Sciatic nerve (tissue), 2 donors: ENCODE measurements around the gene CNTNAP3B. TPM values are rescaled to one million over a fixed set of nuclear protein-coding genes. Genes with fewer than 3 reads are reported as not detected.
"Not testable (repeated sequence)": the region's sequence is repeated elsewhere in the genome, so short reads cannot be mapped to it uniquely, and the experiment has no call there.

Experiments
- ATAC-seq: fragments of 200-7000 bp; cut with Tn5 transposase; one replicate; pipeline ENCODE4 v1.9.1; 2020; ENCODE audit warnings: mild to moderate bottlenecking, moderate library complexity
- DNase-seq: peaks from one replicate; pipeline ENCODE4 v3.0.0-alpha.2; 2020; ENCODE audit warnings: low spot score
- intact Hi-C: fragments of 100-400 bp; cut with DNase I; formaldehyde crosslinking; loops from one replicate; pipeline ENCODE4 v1.14.2; 2022
- total RNA-seq: library from RNA; stranded (reverse); fragmentation: NEBNext Ultra II Directional; extraction: Animal tissue kit (Norgen Biotek cat#: 25700); gene quantifications from one replicate; pipeline ENCODE4 v1.2.1, GENCODE V29; 2021
- donor health status: DM: no; HTN: no; CAD: no.
- donor health status: DM: no; HTN: no; CAD: no.

Gene CNTNAP3B
- total RNA-seq, 1 donor from 2014 or later = 20.4 TPM

DNA sequence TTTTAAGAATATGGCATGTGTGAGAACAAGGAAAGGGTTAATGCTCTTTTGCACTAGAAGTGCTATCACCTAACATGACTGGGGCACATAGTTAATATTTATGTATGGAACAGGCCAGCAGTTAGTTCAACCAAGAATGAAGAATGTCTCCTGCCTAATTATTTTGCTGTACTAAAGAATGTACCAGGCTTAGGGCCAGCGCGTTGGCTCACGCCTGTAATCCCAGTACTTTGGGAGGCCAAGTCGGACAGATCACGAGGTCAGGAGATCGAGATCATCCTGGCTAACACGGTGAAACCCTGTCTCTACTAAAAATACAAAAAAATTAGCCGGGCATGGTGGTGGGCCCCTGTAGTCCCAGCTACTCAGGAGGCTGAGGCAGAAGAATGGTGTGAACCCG, 114.9 kb downstream of the CNTNAP3B start:
- DNase-seq, intact Hi-C loops, ATAC-seq: not testable (repeated sequence)

DNA sequence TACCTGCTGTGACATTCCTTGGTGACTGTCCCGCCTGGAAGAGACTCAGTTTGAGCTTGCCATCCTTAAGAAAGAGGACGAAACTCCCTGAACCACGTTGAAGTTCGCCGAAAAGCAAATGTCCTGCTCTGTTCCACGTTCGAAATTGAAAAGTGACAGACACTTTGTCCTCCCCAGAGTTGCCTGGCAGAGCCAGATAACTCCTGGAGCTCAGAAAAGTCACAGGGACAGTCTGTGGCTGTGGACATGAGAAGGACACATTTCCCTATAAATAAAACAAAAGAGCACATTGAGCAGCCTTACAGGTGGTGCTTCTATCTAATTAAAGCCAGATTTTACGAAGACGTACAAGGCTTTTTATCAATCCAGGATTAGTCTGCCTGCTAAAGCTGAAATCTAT, 137.6 kb downstream of the CNTNAP3B start:
- ATAC-seq, intact Hi-C loops, DNase-seq: not testable (repeated sequence)

DNA sequence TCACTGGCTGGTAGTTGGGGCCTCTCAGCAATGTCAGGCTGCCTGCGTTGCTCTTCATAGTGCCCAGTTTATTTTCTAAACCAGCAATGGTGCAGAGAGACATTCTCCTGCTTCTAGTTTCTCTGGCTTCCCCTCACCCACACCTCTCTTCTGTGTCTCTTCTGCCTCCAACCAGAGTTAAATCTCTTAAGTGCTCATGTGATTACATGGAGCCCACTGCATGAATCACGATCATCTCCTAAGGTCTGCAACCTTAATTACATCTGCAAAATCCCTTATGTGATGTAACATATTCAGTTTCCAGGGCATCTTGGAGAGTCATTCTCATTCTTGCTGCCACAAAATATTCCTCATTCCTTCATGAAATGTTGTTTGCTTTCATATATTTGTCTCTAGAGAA, 149.0 kb downstream of the CNTNAP3B start:
- DNase-seq, ATAC-seq, intact Hi-C loops: not testable (repeated sequence)

DNA sequence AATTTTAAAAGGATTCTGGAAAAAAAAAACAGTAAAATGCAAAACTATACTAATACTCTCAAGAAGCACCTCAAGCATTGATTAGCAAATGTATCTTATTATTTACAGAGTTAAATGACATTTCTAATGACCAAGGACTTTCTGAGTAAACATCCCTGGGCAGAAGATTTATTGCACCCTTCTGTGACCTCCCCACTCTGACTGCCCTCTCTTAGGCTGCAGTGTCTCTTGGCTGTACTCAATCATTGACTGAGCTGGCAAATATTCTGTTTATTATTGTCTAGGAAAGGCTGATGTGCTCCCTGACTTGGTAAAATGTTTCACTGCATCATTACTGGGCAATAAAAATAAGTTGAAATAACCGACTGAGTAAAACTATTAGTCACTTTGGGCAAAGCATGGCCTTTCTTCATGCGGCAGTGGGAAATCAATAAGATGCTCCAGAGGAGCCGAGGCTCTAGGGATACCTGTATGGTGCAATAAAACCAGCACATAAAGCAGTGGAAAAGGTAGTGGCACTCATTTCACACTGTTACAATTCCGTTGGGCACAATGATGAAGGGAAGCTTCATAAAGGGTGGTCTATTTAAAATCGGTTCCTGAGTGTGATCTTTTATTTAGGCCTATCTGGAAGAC, 151.1 kb downstream of the CNTNAP3B start:
- DNase-seq, ATAC-seq, intact Hi-C loops: not testable (repeated sequence)

DNA sequence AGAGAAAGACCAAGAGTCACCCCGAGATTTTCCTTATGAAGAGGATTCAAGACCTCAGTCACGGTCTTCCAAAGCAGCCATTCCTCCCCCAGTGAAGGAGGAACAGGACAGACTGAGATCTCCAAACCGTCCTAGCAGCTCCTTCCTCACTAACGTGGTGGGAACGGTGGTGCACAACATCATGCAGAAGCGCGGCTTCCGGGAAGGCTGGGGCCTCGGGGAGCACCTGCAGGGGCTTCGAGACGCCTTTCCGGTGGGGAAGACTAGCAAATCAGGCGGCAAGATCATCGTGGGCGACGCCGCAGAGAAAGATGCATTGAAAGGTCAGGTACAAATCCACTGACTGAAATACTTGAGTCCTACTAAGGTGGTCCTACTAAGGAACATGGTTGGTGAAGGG, 154.3 kb downstream of the CNTNAP3B start:
- ATAC-seq, DNase-seq, intact Hi-C loops: not testable (repeated sequence)

DNA sequence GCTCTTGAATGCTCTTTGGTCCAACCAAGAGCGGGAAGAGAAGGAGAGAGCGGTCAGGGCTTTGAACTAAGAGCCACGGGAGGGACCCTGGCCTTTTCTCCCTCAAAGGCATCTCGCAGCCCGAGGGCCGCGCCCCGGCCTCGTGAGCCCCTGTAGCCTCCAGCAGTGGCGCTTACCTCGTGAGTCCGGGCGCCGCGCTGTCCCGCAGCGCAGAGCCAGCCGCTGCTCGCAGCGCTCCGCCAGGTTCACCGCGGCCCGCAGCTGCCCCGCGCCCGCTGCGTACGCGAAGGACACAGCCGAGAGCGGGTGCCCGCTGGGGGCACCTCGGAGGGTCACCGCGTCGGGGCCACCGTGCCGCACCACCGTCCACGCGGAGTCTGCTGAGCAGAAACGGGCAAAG, 176.2 kb downstream of the CNTNAP3B start:
- DNase-seq, ATAC-seq, intact Hi-C loops: not testable (repeated sequence)

DNA sequence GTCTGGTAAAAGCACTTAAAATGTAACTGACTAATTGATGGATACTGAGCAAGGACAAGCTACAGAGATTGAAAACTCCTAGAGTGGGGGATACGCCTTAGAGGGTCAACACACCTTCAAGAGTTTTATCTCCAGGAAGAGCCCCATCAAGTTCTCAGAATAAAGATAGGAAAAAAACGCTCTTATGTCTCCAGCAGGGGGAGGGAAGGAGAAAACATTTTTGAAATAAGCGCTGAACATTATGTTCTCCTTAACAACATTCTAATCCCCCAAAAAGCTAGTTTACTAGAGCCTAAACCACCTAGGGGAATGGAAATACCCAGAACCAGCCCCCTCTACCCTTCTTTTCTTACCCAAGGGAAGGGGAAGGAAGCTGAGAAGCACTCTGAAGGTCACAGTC, 187.5 kb downstream of the CNTNAP3B start:
- intact Hi-C loops, ATAC-seq, DNase-seq: not testable (repeated sequence)

DNA sequence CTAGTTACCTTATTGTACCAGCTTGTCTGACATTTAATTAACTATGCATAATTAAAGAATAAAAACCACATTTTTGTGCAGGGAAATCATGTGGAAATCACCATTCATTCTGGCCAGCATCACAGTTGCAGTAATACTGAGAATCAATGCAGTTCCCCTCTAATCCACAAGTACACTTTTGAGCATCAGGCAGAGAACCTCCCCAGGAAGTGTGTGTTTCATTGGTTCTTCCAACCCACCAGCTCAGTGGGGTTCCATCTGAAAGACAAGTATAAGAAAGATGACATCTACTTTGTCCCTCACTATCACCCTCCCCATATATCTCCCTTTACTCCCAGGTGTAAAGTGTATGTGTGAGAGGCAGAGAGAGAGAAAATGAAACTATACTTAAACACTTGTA, 191.1 kb downstream of the CNTNAP3B start:
- ATAC-seq, DNase-seq, intact Hi-C loops: not testable (repeated sequence)

DNA sequence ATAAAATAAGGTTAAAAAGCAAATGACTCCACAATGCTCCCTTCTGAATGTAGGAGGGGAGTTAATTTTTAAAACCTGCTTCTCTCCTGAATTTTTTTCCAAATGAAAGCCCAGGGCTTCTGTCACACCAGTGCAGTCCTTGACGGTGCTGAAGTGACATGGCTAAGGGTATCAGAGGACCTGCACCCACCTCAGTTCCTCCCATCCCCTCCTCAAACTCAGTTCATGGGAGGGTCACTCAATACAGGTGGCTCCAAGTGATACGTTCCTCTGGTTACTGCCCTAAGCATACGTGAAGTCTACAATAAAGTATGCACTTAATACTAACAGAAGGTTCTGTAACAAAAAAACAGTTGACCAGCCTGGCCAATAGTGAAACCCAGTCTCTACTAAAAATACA, 193.5 kb downstream of the CNTNAP3B start:
- intact Hi-C loops, ATAC-seq: not testable (repeated sequence)

DNA sequence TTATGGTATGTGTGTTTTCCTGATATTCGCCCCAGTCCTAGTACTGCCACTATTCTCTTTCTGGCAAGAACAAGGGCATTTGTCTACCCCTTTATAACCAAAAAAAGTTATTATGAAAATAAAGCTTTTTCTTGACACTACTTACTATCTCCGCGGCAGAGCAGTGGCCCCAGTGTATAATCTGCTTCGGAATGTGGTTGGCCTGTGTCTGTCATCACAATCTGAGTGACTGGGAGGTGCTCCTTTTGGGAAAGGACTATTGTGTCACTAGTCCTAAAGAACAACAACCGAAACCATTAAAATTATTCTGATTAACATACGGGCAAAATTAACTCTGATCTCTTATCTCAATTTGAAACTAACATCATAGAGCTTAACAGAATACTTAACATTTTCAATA, 200.1 kb downstream of the CNTNAP3B start:
- intact Hi-C loops, ATAC-seq, DNase-seq: not testable (repeated sequence)

More for the DNA sequence above, 193.5 kb downstream of the CNTNAP3B start:
- not testable (repeated sequence) for DNase-seq

DNA sequence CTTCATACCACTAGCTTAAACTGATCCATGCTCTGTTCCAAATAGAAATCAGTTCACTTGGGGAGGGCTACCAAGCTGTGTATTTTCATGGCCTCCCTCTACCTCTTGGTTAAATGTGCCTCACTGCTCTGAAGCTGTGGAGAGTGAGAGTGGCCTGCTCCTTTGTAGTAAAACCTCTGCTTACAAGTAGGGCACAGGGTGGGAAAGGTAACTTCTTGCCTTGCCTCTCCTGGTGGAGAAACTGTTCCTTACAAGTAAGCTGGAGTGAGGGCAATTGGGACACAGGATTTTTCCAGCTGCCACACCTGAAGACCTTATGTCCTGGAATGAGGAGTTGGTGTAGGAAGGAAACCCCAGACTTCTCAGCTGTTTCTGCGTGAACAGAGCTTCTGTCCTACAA, 211.9 kb downstream of the CNTNAP3B start:
- intact Hi-C loops, DNase-seq, ATAC-seq: not testable (repeated sequence)

DNA sequence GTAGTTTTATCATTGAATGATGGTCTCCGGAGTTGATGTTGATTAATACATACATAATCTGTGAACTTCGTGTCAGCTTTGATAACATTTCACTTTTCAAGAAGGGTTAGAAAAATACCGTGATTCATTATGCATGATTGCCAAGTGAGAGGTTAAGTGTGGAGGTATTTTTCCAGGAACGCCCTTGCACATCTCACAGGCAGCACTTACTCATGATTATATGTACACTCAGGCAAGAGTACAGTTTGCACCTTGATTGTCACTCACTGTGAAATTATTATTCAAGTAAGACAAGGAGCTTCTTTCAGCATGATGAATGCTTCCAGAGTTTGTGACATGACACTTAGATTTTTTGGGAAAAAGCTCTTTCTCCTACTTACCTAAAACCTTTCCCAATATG, 223.7 kb downstream of the CNTNAP3B start:
- intact Hi-C loops, DNase-seq, ATAC-seq: not testable (repeated sequence)

DNA sequence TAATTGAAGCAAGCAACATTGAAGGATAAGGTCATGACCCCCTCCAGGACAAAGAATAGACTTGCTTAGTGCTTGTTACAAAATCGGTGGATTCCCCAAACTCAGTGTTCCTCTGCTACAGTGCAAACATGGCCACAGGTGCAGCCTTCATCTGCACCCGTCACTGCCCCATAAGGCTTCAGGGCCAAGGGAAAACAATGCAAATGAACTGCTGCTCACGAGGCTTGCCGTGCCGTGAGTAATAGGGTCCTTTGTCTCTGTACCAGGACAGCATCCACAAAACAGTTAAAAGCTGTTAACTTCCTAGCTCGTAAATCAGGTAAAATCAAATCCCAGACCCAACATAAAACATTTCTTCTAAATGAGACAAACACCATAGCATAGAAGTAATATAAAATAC, 226.5 kb downstream of the CNTNAP3B start:
- ATAC-seq, intact Hi-C loops, DNase-seq: not testable (repeated sequence)

DNA sequence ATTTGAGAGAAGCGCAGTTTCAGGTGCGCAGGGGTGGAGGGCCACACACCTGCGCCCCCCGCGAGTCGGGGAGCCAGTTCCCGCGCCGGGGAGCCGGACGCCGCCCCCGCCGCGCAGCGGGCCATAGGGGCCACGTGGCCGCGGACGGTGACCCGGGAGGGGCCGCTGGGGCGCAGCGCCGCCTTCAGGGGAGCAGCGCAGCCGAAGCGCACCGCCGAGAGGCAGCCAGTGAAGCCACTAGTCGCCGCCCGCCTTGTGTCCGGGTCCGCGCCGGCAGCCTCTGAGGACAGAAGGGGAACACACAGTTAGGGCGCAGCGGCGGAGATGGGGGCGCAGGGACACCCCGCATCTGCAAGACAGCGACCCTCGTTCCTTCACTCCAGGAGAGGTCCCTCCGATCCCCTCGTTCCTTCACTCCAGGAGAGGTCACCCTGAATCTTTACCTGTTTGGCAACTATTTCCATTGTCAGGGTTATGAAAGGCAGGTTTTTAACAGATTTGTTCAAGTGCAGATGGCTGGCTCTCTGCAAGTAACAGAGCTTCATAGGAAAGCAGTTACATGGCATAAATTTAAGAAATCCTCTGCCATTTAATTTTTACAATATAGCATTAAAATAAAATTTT, 230.4 kb downstream of the CNTNAP3B start:
- intact Hi-C loops = not testable (repeated sequence)

DNA sequence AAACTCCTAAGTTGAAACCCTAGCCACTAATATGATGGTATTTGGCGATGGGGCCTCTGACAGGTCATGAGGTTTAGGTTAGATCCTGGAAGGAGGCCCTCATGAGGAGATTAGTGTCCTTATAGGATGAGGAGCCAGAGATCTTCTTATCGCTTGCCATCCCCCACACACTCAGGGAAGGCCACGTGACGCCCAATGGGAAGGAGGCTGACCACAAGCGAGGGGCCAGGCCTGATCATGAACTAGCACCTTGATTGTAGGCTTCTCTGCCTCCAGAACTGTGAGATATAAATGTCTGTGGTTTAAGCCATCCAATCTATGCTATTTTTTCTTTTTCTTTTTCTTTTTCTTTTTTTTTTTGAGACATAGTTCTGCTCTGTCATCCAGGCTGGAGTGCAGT, 254.7 kb downstream of the CNTNAP3B start:
- ATAC-seq, DNase-seq, intact Hi-C loops: not testable (repeated sequence)

More for the DNA sequence above, 230.4 kb downstream of the CNTNAP3B start:
- ATAC-seq, DNase-seq: not testable (repeated sequence)

DNA sequence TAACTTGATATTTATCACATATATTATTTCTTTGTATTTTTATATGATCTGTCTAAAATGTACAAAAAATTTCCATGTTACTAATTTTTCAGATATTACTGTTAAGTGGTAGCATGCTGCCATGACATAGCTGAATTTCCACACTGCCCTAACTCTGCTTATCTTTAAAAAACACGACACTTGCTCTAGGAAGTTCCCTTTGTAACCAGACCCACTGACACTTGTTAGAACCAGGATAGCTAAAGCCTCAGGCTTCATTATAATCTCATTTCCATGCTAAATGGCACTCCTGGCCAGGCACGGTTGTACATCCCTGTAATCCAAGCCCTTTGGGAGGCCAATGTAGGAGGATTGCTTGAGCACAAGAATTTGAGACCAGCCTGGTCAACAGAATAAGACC, 273.8 kb downstream of the CNTNAP3B start:
- ATAC-seq, intact Hi-C loops, DNase-seq: not testable (repeated sequence)

DNA sequence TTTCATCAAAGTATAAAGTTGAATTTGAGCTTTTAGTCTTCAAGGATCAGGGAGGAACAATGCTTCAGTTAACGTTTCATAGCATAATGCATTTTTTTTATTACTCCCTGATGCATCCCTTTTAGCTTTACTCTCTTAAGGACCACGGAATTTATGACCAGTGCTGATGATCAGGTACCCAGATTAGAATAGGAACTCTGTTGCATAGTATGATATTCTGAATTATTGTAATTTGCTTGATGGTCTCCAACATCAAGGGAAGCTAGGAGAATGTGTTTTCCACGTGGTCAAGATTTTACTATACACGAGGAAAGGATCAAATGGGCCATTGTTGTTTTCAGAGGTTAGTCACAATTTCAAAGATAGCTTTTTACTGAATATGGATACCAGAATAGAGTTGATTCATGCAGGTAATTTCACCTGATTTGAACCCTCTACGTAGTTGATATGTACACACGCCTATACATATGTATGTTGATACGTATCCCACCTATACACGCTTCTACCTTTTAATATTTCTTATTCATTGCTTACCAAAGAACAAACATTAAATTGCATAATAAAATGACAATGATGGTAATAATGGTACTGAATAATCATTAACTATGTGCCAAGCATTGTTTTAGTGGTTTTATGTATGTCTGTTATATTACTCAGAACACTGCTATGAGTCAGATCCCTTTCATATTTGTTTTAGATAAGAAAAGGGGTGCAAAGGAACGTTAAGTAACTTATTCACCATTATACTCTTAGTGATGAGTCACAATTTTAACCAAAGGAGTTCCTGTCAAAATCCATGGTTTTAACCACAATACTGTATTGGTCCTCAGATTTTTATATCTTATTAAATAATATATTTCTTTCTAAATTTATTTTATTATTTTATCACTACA, 277.1 kb downstream of the CNTNAP3B start:
- DNase-seq, ATAC-seq, intact Hi-C loops: not testable (repeated sequence)

DNA sequence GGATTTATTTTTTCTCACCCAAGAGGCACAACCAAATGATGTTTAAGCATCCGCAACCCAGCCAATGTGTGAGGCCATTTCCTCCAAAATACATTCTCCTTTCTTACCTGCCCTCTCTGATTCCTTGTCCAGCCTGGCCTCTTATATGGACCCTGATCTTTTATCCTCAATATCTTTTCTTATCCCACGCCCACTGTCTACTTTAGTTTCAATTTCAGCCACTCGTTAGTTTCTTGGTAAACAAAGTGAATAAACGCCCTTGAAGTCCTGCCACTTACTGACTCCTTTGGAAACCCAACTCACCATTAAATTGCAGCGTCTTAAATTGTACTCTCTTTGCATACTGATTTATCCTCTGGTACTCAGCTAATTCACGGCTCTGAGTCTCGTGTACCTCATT, 281.4 kb downstream of the CNTNAP3B start:
- ATAC-seq, DNase-seq, intact Hi-C loops: not testable (repeated sequence)
